ENCODE results near the gene BCAS3. TPM values are rescaled to one million over a fixed set of nuclear protein-coding genes. Genes with fewer than 3 reads are reported as not detected.

The BCAS3 gene
- total RNA-seq, 1 experiment from 2014 or later, result 9.3 TPM

GRCh38 chr17:61155590-61156237, 478.1 kb downstream of the BCAS3 start:
- DNase-seq (ENCODE audit: low read depth), result no peak

GRCh38 chr17:61157246-61157886, 479.7 kb downstream of the BCAS3 start:
- DNase-seq (ENCODE audit: low read depth), result peak; percentile 55

GRCh38 chr17:61158376-61158775, 480.7 kb downstream of the BCAS3 start:
- no peak for DNase-seq (ENCODE audit: low read depth)

GRCh38 chr17:61159221-61159814, 481.7 kb downstream of the BCAS3 start:
- DNase-seq (ENCODE audit: low read depth), result no peak

GRCh38 chr17:61160204-61160603, 482.6 kb downstream of the BCAS3 start:
- no peak for DNase-seq (ENCODE audit: low read depth)

GRCh38 chr17:61160789-61161445, 483.3 kb downstream of the BCAS3 start:
- no peak for DNase-seq (ENCODE audit: low read depth)

GRCh38 chr17:61161615-61162134, 484.0 kb downstream of the BCAS3 start:
- DNase-seq (ENCODE audit: low read depth), result no peak

GRCh38 chr17:61164517-61164916, 486.9 kb downstream of the BCAS3 start:
- DNase-seq (ENCODE audit: low read depth), result no peak

- no peak for DNase-seq (ENCODE audit: low read depth)
These were observed 489.4 kb downstream of the BCAS3 start for GRCh38 chr17:61167075-61167474.

- no peak for DNase-seq (ENCODE audit: low read depth)
These were observed 490.9 kb downstream of the BCAS3 start for GRCh38 chr17:61168506-61168905.

GRCh38 chr17:61174310-61174709, 496.7 kb downstream of the BCAS3 start:
- no peak for DNase-seq (ENCODE audit: low read depth)

GRCh38 chr17:61175298-61176142, 497.9 kb downstream of the BCAS3 start:
- no peak for DNase-seq (ENCODE audit: low read depth)

- no peak for DNase-seq (ENCODE audit: low read depth)
These were observed 499.7 kb downstream of the BCAS3 start for GRCh38 chr17:61177351-61177750.

- DNase-seq (ENCODE audit: low read depth), result no peak
These were observed 500.6 kb downstream of the BCAS3 start for GRCh38 chr17:61178284-61178683.

- DNase-seq (ENCODE audit: low read depth), result no peak
These were observed 501.7 kb downstream of the BCAS3 start for GRCh38 chr17:61179380-61179806.

GRCh38 chr17:61183793-61184192, 506.1 kb downstream of the BCAS3 start:
- DNase-seq (ENCODE audit: low read depth), result no peak

- DNase-seq (ENCODE audit: low read depth), result no peak
These were observed 507.7 kb downstream of the BCAS3 start for GRCh38 chr17:61185385-61185784.

- DNase-seq (ENCODE audit: low read depth), result no peak
These were observed 509.4 kb downstream of the BCAS3 start for GRCh38 chr17:61187038-61187437.

- no peak for DNase-seq (ENCODE audit: low read depth)
These were observed 510.4 kb downstream of the BCAS3 start for GRCh38 chr17:61188081-61188480.

- no peak for DNase-seq (ENCODE audit: low read depth)
These were observed 512.3 kb downstream of the BCAS3 start for GRCh38 chr17:61189968-61190367.

- no peak for DNase-seq (ENCODE audit: low read depth)
These were observed 518.7 kb downstream of the BCAS3 start for GRCh38 chr17:61196302-61196704.

GRCh38 chr17:61196799-61197198, 519.1 kb downstream of the BCAS3 start:
- no peak for DNase-seq (ENCODE audit: low read depth)
